A549 (cell line): ENCODE data around the gene ARHGEF4.

ENCODE experiments used
- BCL3 ChIP-seq: fragments of >200 bp; sonication (Bioruptor Twin); formaldehyde crosslinking; IDR thresholded peaks from 3 replicates; pipeline ENCODE4 v1.6.1; 2016
- CEBPB ChIP-seq, 2 experiments: fragments of >200 bp in 1 of 2; sonication (Bioruptor Twin) in 1 of 2; formaldehyde crosslinking in 1 of 2; IDR thresholded peaks; 2 replicates each; pipeline ENCODE4 v1.6.1; 2012 to 2016
- CTCF ChIP-seq: fragments of >200 bp; sonication (Bioruptor Twin); formaldehyde crosslinking; IDR thresholded peaks from 3 replicates; pipeline ENCODE4 v1.5.1; 2016
- ELK1 ChIP-seq: fragments of 150-350 bp; IDR thresholded peaks from 2 replicates; pipeline ENCODE4 v1.6.1; 2014; ENCODE audit warnings: low read depth, mild to moderate bottlenecking, low read length
- KDM5A ChIP-seq: fragments of 200-600 bp; sonication (generic); IDR thresholded peaks from 2 replicates; pipeline ENCODE4 v1.6.1; 2016; ENCODE audit warnings: antibody characterized with exemption, mild to moderate bottlenecking
- MAFK ChIP-seq: fragments of 450-650 bp; IDR thresholded peaks from 2 replicates; pipeline ENCODE4 v1.6.1; 2014; ENCODE audit not compliant: partially characterized antibody
- PBX3 ChIP-seq: IDR thresholded peaks from 2 replicates; pipeline ENCODE4 v1.6.1; 2012
- POLR2A ChIP-seq: IDR thresholded peaks from 2 replicates; pipeline ENCODE4 v1.6.1; 2012; ENCODE audit warnings: mild to moderate bottlenecking, low read length
- RCOR1 ChIP-seq: fragments of 150-350 bp; IDR thresholded peaks from 2 replicates; pipeline ENCODE4 v1.6.1; 2014; ENCODE audit warnings: antibody characterized with exemption, low read length, low read depth
- REST ChIP-seq: fragments of 200-600 bp; sonication (generic); IDR thresholded peaks from 2 replicates; pipeline ENCODE4 v1.6.1; 2016; ENCODE audit warnings: antibody characterized with exemption, mild to moderate bottlenecking, moderate library complexity
- RFX5 ChIP-seq: fragments of 450-650 bp; IDR thresholded peaks from 2 replicates; pipeline ENCODE4 v1.7.1; 2014; ENCODE audit warnings: antibody characterized with exemption, mild to moderate bottlenecking, moderate library complexity
- TF ChIP-seq, protein P1 (sequence below): fragments of 450-650 bp; IDR thresholded peaks from 2 replicates; pipeline ENCODE4 v1.6.1; 2014; ENCODE audit warnings: antibody characterized with exemption
- TF ChIP-seq, protein P2 (sequence below): IDR thresholded peaks from 2 replicates; pipeline ENCODE4 v1.6.1; 2012
- TF ChIP-seq, protein P3 (sequence below): IDR thresholded peaks from 2 replicates; pipeline ENCODE4 v1.6.1; 2012; ENCODE audit warnings: low read depth, borderline replicate concordance

GRCh38 chr2:130928385-130928784 lies 91.7 kb downstream of the ARHGEF4 start:
- TF ChIP-seq POLR2A (no peak), RCOR1 (no peak), CTCF (no peak), KDM5A (no peak), PBX3 (no peak), BCL3 (no peak), ELK1 (no peak), RFX5 (no peak), REST (no peak), CEBPB (IDR thresholded peaks at IDR 0.05) (no peak), MAFK (no peak)
- TF ChIP-seq, protein P1, sequence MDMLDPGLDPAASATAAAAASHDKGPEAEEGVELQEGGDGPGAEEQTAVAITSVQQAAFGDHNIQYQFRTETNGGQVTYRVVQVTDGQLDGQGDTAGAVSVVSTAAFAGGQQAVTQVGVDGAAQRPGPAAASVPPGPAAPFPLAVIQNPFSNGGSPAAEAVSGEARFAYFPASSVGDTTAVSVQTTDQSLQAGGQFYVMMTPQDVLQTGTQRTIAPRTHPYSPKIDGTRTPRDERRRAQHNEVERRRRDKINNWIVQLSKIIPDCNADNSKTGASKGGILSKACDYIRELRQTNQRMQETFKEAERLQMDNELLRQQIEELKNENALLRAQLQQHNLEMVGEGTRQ: no peak
- TF ChIP-seq, protein P2, sequence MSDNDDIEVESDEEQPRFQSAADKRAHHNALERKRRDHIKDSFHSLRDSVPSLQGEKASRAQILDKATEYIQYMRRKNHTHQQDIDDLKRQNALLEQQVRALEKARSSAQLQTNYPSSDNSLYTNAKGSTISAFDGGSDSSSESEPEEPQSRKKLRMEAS: no peak
- TF ChIP-seq, protein P3, sequence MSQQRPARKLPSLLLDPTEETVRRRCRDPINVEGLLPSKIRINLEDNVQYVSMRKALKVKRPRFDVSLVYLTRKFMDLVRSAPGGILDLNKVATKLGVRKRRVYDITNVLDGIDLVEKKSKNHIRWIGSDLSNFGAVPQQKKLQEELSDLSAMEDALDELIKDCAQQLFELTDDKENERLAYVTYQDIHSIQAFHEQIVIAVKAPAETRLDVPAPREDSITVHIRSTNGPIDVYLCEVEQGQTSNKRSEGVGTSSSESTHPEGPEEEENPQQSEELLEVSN: no peak
